GM12875 (cell line): ENCODE measurements around the gene STAT5B.
"Not testable (repeated sequence)": the region's sequence is repeated elsewhere in the genome, so short reads cannot be mapped to it uniquely, and the experiment has no call there.

Experiments
- H3K4me3 ChIP-seq: one replicate; pipeline ENCODE4 v1.5.1; 2011; ENCODE audit warnings: low read depth, low read length, control low read depth
- TF ChIP-seq, protein P1 (sequence below): IDR thresholded peaks from 2 replicates; pipeline ENCODE4 v1.5.1; 2011; ENCODE audit warnings: low read depth, mild to moderate bottlenecking, control low read depth, inconsistent platforms, low read length, moderate library complexity, borderline replicate concordance; ENCODE audit not compliant: insufficient read depth

STAT5B gene

GRCh38 chr17:42271006-42271778 lies 5.0 kb downstream of the STAT5B start:
- TF ChIP-seq, protein P1, sequence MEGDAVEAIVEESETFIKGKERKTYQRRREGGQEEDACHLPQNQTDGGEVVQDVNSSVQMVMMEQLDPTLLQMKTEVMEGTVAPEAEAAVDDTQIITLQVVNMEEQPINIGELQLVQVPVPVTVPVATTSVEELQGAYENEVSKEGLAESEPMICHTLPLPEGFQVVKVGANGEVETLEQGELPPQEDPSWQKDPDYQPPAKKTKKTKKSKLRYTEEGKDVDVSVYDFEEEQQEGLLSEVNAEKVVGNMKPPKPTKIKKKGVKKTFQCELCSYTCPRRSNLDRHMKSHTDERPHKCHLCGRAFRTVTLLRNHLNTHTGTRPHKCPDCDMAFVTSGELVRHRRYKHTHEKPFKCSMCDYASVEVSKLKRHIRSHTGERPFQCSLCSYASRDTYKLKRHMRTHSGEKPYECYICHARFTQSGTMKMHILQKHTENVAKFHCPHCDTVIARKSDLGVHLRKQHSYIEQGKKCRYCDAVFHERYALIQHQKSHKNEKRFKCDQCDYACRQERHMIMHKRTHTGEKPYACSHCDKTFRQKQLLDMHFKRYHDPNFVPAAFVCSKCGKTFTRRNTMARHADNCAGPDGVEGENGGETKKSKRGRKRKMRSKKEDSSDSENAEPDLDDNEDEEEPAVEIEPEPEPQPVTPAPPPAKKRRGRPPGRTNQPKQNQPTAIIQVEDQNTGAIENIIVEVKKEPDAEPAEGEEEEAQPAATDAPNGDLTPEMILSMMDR, result no peak
- H3K4me3 ChIP-seq, result no peak overlapping the region

DNA sequence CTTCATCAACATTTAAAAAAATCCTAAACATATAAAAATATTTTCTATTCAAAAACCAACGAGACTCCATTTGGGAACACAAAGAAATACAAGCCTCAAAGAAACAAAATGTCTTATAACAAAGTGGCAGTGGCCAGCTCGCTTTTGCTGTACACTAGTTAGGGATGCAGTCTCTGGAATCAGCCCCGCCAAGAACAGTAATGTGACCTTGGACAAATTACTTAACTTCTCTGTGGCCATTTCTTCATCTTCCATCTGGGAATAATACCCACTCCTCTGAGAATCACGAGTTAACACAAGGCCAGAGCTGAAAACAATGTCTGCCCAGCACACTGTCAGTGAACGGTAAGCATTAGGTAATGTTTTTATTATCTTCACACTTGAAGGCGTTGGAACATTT lies 5.6 kb downstream of the STAT5B start:
- TF ChIP-seq, protein P1, result no peak
- H3K4me3 ChIP-seq, result no peak overlapping the region

GRCh38 chr17:42270170-42270535 lies 6.0 kb downstream of the STAT5B start:
- TF ChIP-seq, protein P1, result no peak
- H3K4me3 ChIP-seq, result no peak overlapping the region

- no peak overlapping the region for H3K4me3 ChIP-seq
- TF ChIP-seq, protein P1, result no peak
These were observed 8.0 kb downstream of the STAT5B start for GRCh38 chr17:42268236-42268635.

DNA sequence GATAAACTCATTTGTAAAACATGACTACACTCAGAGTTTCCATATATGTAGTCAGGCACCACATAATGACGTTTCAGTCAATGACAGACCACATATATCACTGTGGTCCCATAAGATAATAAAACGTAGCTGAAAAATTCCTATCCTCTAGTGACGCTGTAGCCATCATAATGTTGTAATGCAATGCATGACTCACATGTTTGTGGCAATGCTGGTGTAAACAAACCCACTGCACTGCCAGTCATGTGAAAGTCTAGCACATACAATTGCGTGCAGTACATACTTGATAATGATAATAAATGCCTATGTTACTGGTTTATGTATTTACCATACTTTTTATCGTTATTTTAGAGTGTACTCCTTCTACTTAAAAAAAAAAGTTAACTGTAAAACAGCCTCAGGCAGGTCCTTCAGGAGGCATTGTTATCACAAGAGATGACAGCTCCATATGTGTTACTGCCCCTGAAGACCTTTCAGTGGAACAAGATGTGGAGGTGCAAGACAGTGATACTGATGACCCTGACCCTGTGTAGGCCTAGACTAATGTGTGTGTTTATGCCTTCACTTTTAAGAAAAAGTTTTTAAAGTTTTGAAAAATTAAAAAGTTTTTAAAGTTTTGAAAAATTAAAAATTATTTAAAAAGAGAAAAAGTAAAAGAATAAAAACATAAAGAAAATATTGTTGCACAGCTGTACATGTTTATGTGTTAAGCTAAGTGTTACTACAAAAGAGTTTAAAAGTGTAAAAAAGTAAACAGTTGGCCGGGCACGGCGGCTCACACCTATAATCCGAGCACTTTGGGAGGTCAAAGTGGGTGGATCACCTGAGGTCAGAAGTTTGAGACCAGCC lies 9.0 kb downstream of the STAT5B start:
- TF ChIP-seq, protein P1, result no peak
- no peak overlapping the region for H3K4me3 ChIP-seq

- TF ChIP-seq, protein P1, result no peak
- H3K4me3 ChIP-seq, result no peak overlapping the region
These were observed 9.7 kb downstream of the STAT5B start for GRCh38 chr17:42266462-42266861.

GRCh38 chr17:42264366-42264765 lies 11.8 kb downstream of the STAT5B start:
- not testable (repeated sequence) for H3K4me3 ChIP-seq
